HUES6 (cell line): ENCODE measurements around the gene HLX.

Source experiments
- H3K27ac ChIP-seq: 2 replicates; pipeline ENCODE4 v1.7.0; 2013; ENCODE audit warnings: low read depth, mild to moderate bottlenecking, low read length, inconsistent platforms
- H3K27me3 ChIP-seq: 2 replicates; pipeline ENCODE4 v1.6.1; 2013; ENCODE audit warnings: low read length; ENCODE audit not compliant: control insufficient read depth, insufficient read depth
- H3K36me3 ChIP-seq: 2 replicates; pipeline ENCODE4 v1.6.1; 2013; ENCODE audit warnings: low read length; ENCODE audit not compliant: control insufficient read depth, insufficient read depth
- H3K4me1 ChIP-seq: 2 replicates; pipeline ENCODE4 v1.6.1; 2013; ENCODE audit warnings: low read length; ENCODE audit not compliant: control insufficient read depth, insufficient read depth
- H3K4me3 ChIP-seq: 2 replicates; pipeline ENCODE4 v1.5.1; 2013; ENCODE audit warnings: low read depth, low read length
- H3K9ac ChIP-seq: one replicate; pipeline ENCODE4 v1.6.1; 2013; ENCODE audit warnings: mild to moderate bottlenecking, low read length
- H3K9me3 ChIP-seq: 2 replicates; pipeline ENCODE4 v1.6.1; 2013; ENCODE audit warnings: low read depth, low read length; ENCODE audit not compliant: control insufficient read depth, insufficient read depth

The HLX gene

GRCh38 chr1:220917535-220918209 lies 38.4 kb downstream of the HLX start:
- Histone ChIP-seq H3K4me1 (peaks cover 11% of the 10 kb centered on the region), H3K4me3 (no peak overlapping the region), H3K9me3 (no peaks in the 10 kb centered on the region), H3K27me3 (peaks cover 11% of the 10 kb centered on the region), H3K36me3 (no peaks in the 10 kb centered on the region), H3K27ac (no peak overlapping the region), H3K9ac (no peak overlapping the region)

GRCh38 chr1:220918285-220918951 lies 39.2 kb downstream of the HLX start:
- Histone ChIP-seq H3K4me3 (no peak overlapping the region), H3K36me3 (no peaks in the 10 kb centered on the region), H3K27me3 (peaks cover 11% of the 10 kb centered on the region), H3K9me3 (no peaks in the 10 kb centered on the region), H3K27ac (no peak overlapping the region), H3K4me1 (peaks cover 11% of the 10 kb centered on the region), H3K9ac (no peak overlapping the region)

GRCh38 chr1:220920967-220921366 lies 41.7 kb downstream of the HLX start:
- no peaks in the 10 kb centered on the region for H3K36me3 ChIP-seq
- H3K4me3 ChIP-seq: no peak overlapping the region
- H3K9me3 ChIP-seq: no peaks in the 10 kb centered on the region
- H3K27ac ChIP-seq: no peak overlapping the region
- H3K27me3 ChIP-seq: peaks cover 7% of the 10 kb centered on the region; the same call in 1 of the 2 replicates
- H3K4me1 ChIP-seq: peaks cover 11% of the 10 kb centered on the region
- no peak overlapping the region for H3K9ac ChIP-seq

- H3K4me1 ChIP-seq: peaks cover 11% of the 10 kb centered on the region
- H3K27me3 ChIP-seq: peaks cover 7% of the 10 kb centered on the region; the same call in 1 of the 2 replicates
- H3K9me3 ChIP-seq: no peaks in the 10 kb centered on the region
- H3K4me3 ChIP-seq: no peak overlapping the region
- H3K9ac ChIP-seq: no peak overlapping the region
- H3K36me3 ChIP-seq: no peaks in the 10 kb centered on the region
- no peak overlapping the region for H3K27ac ChIP-seq
These were observed 42.3 kb downstream of the HLX start for GRCh38 chr1:220921498-220921897.

- Histone ChIP-seq H3K27ac (no peak overlapping the region), H3K9me3 (no peaks in the 10 kb centered on the region), H3K4me3 (no peak overlapping the region)
These were observed 42.9 kb downstream of the HLX start for GRCh38 chr1:220921971-220922635.

GRCh38 chr1:220922951-220923350 lies 43.7 kb downstream of the HLX start:
- Histone ChIP-seq H3K36me3 (no peaks in the 10 kb centered on the region), H3K4me1 (peaks cover 17% of the 10 kb centered on the region)

More at GRCh38 chr1:220921971-220922635, 42.9 kb downstream of the HLX start:
- peaks cover 7% of the 10 kb centered on the region; the same call in 1 of the 2 replicates for H3K27me3 ChIP-seq
- no peaks in the 10 kb centered on the region for H3K36me3 ChIP-seq
- H3K4me1 ChIP-seq: peaks cover 11% of the 10 kb centered on the region
- H3K9ac ChIP-seq: no peak overlapping the region

GRCh38 chr1:220924331-220924970 lies 45.2 kb downstream of the HLX start:
- Histone ChIP-seq H3K27me3 (peaks cover 7% of the 10 kb centered on the region; the same call in 1 of the 2 replicates), H3K9me3 (no peaks in the 10 kb centered on the region), H3K9ac (no peak overlapping the region), H3K4me3 (no peak overlapping the region), H3K27ac (no peak overlapping the region), H3K4me1 (peaks cover 17% of the 10 kb centered on the region), H3K36me3 (no peaks in the 10 kb centered on the region)

More at GRCh38 chr1:220922951-220923350, 43.7 kb downstream of the HLX start:
- H3K27ac ChIP-seq: no peak overlapping the region
- no peak overlapping the region for H3K4me3 ChIP-seq
- no peaks in the 10 kb centered on the region for H3K9me3 ChIP-seq
- no peak overlapping the region for H3K9ac ChIP-seq
- peaks cover 7% of the 10 kb centered on the region; the same call in 1 of the 2 replicates for H3K27me3 ChIP-seq

- Histone ChIP-seq H3K27me3 (peaks cover 3% of the 10 kb centered on the region; the same call in 1 of the 2 replicates), H3K9me3 (no peaks in the 10 kb centered on the region), H3K4me3 (no peak overlapping the region), H3K9ac (no peak overlapping the region), H3K27ac (no peak overlapping the region), H3K4me1 (peaks cover 17% of the 10 kb centered on the region), H3K36me3 (no peaks in the 10 kb centered on the region)
These were observed 46.5 kb downstream of the HLX start for GRCh38 chr1:220925707-220926106.

GRCh38 chr1:220926146-220926545 lies 46.9 kb downstream of the HLX start:
- Histone ChIP-seq H3K9me3 (no peaks in the 10 kb centered on the region), H3K36me3 (no peaks in the 10 kb centered on the region), H3K27me3 (no peaks in the 10 kb centered on the region), H3K9ac (no peak overlapping the region), H3K4me3 (no peak overlapping the region), H3K27ac (no peak overlapping the region), H3K4me1 (peaks cover 17% of the 10 kb centered on the region)

GRCh38 chr1:220927442-220927841 lies 48.2 kb downstream of the HLX start:
- H3K4me1 ChIP-seq: peaks cover 7% of the 10 kb centered on the region; the same call in 1 of the 2 replicates
- H3K9ac ChIP-seq: no peak overlapping the region
- no peaks in the 10 kb centered on the region for H3K36me3 ChIP-seq
- H3K9me3 ChIP-seq: no peaks in the 10 kb centered on the region
- no peak overlapping the region for H3K4me3 ChIP-seq
- H3K27ac ChIP-seq: no peak overlapping the region
- no peaks in the 10 kb centered on the region for H3K27me3 ChIP-seq
